HCT116 (cell line): ENCODE measurements around the gene PPM1E. TPM values are rescaled to one million over a fixed set of nuclear protein-coding genes. Genes with fewer than 3 reads are reported as not detected.
A peak's percentile ranks its signal among the peaks of the same experiment; 100 is the strongest.

Experiments
- ATAC-seq: fragments of 200-7000 bp; cut with Tn5 transposase; 2 replicates; pipeline ENCODE4 v1.9.1; 2020; ENCODE audit warnings: mild to moderate bottlenecking, moderate library complexity
- BruUV-seq: library from RNA; stranded (reverse); fragments of 400-500 nt; replicated peaks from 2 replicates; lab custom pipeline; 2021; lab: Mats Ljungman, UMichigan
- CTCF ChIA-PET: fragments of 300-600 bp; sonication (Branson Sonifier 250); formaldehyde crosslinking; loops from one replicate; lab custom pipeline; 2021; ENCODE audit warnings: antibody characterized with exemption; lab: Charles Lee
- POLR2A ChIA-PET: fragments of 300-600, 350-600 bp; sonication (Branson Sonifier 250); formaldehyde crosslinking; loops from one replicate; lab custom pipeline; 2021; ENCODE audit warnings: antibody characterized with exemption; lab: Charles Lee
- RAD21 ChIA-PET, 2 experiments: fragments of 300-600 bp; sonication (Branson Sonifier 250); formaldehyde crosslinking; loops; one replicate each; lab custom pipeline; 2023; ENCODE audit warnings: low total read pairs in 2 of 2; ENCODE audit not compliant: uncharacterized antibody in 2 of 2, unreplicated experiment in 2 of 2, low non-redundant PET in 1 of 2; lab: Charles Lee
- DNase-seq: peaks from one replicate; pipeline ENCODE4 v3.0.0-alpha.2; 2010; ENCODE audit warnings: low read depth, low spot score
- H2AFZ ChIP-seq: fragments of 200-600 bp; shearing (Covaris generic), sonication (generic); 2 replicates; pipeline ENCODE4 v1.6.1; 2017; ENCODE audit warnings: low read depth, mixed run types, mixed read lengths, antibody characterized with exemption, low read length; ENCODE audit not compliant: poor library complexity, severe bottlenecking
- H3K27ac ChIP-seq: 2 replicates; pipeline ENCODE4 v1.5.1; 2012; ENCODE audit warnings: low read depth, low read length
- H3K27me3 ChIP-seq: fragments of 200-600 bp; sonication (generic); 2 replicates; pipeline ENCODE4 v1.6.1; 2016; ENCODE audit warnings: mixed run types, low read length, mixed read lengths; ENCODE audit not compliant: insufficient read depth
- H3K36me3 ChIP-seq, 2 experiments: fragments of 200-500 bp in 1 of 2; fragments of 200-600 bp in 1 of 2; sonication (Bioruptor generic) in 1 of 2; sonication (generic) in 1 of 2; 2 replicates each; pipeline versions ENCODE4 v1.5.1 to v1.6.1; 2014 to 2016; ENCODE audit warnings: low read length in 2 of 2, inconsistent platforms in 1 of 2, mixed read lengths in 1 of 2, mixed run types in 1 of 2; ENCODE audit not compliant: insufficient read depth in 2 of 2, control insufficient read depth in 1 of 2
- H3K4me1 ChIP-seq, 2 experiments: fragments of 200-600 bp in 1 of 2; sonication (generic) in 1 of 2; 2 replicates each; pipeline versions ENCODE4 v1.5.1 to v1.6.1; 2012 to 2017; ENCODE audit warnings: low read length in 2 of 2, inconsistent platforms in 1 of 2, mild to moderate bottlenecking in 1 of 2, mixed read lengths in 1 of 2, mixed run types in 1 of 2, moderate library complexity in 1 of 2; ENCODE audit not compliant: insufficient read depth in 2 of 2, control insufficient read depth in 1 of 2
- H3K4me2 ChIP-seq: fragments of 200-600 bp; sonication (generic); 2 replicates; pipeline ENCODE4 v1.6.1; 2017; ENCODE audit warnings: mixed run types, low read length, mixed read lengths
- H3K4me3 ChIP-seq, 2 experiments: fragments of 200-600 bp in 1 of 2; sonication (generic) in 1 of 2; replicated peaks in 1 of 2; 2 replicates each; pipeline ENCODE4 v1.5.1; 2011 to 2016; ENCODE audit warnings: low read length in 2 of 2, control low read depth in 1 of 2, low read depth in 1 of 2, mild to moderate bottlenecking in 1 of 2, mixed read lengths in 1 of 2, mixed run types in 1 of 2
- H3K79me2 ChIP-seq: fragments of 200-600 bp; sonication (generic); 2 replicates; pipeline ENCODE4 v1.6.1; 2017; ENCODE audit warnings: mild to moderate bottlenecking, mixed run types, low read length, moderate library complexity, mixed read lengths; ENCODE audit not compliant: insufficient read depth
- H3K9ac ChIP-seq: fragments of 200-600 bp; sonication (generic); 2 replicates; pipeline ENCODE4 v1.6.1; 2016; ENCODE audit warnings: low read length, mixed read lengths
- H3K9me2 ChIP-seq: fragments of 200-600 bp; sonication (generic), shearing (Covaris generic); 2 replicates; pipeline ENCODE4 v1.6.1; 2017; ENCODE audit warnings: mixed run types, mild to moderate bottlenecking, moderate library complexity; ENCODE audit not compliant: insufficient read depth
- H3K9me3 ChIP-seq, 2 experiments: fragments of 200-500 bp in 1 of 2; fragments of 200-600 bp in 1 of 2; sonication (Bioruptor generic) in 1 of 2; sonication (generic) in 1 of 2; 2 replicates each; pipeline ENCODE4 v1.6.1; 2014 to 2017; ENCODE audit warnings: low read length in 2 of 2, mixed read lengths in 2 of 2, inconsistent platforms in 1 of 2, low read depth in 1 of 2, mild to moderate bottlenecking in 1 of 2, mixed run types in 1 of 2, moderate library complexity in 1 of 2; ENCODE audit not compliant: control insufficient read depth in 1 of 2, insufficient read depth in 1 of 2
- H4K20me1 ChIP-seq: fragments of 200-600 bp; sonication (generic), shearing (Covaris generic); 2 replicates; pipeline ENCODE4 v1.6.1; 2017; ENCODE audit warnings: mixed run types, mild to moderate bottlenecking, moderate library complexity; ENCODE audit not compliant: insufficient read depth
- CEBPB ChIP-seq: IDR thresholded peaks from 2 replicates; pipeline ENCODE4 v1.6.1; 2012; ENCODE audit warnings: low read depth
- EGR1 ChIP-seq: IDR thresholded peaks from 2 replicates; pipeline ENCODE4 v1.6.1; 2012; ENCODE audit warnings: low read depth
- ELF1 ChIP-seq: IDR thresholded peaks from 2 replicates; pipeline ENCODE4 v1.6.1; 2012; ENCODE audit warnings: low read depth, borderline replicate concordance
- EZH2 ChIP-seq: fragments of 200-600 bp; sonication (generic); IDR thresholded peaks from 2 replicates; pipeline ENCODE4 v1.6.1; 2017; ENCODE audit warnings: antibody characterized with exemption, mixed run types
- FOSL1 ChIP-seq: IDR thresholded peaks from 2 replicates; pipeline ENCODE4 v1.6.1; 2012; ENCODE audit warnings: low read depth
- JUND ChIP-seq: IDR thresholded peaks from 2 replicates; pipeline ENCODE4 v1.6.1; 2012
- RAD21 ChIP-seq: IDR thresholded peaks from 2 replicates; pipeline ENCODE4 v1.6.1; 2012; ENCODE audit warnings: low read depth, mild to moderate bottlenecking
- SIN3A ChIP-seq: IDR thresholded peaks from 2 replicates; pipeline ENCODE4 v1.6.1; 2012; ENCODE audit warnings: low read depth
- SP1 ChIP-seq: IDR thresholded peaks from 2 replicates; pipeline ENCODE4 v1.6.1; 2012; ENCODE audit warnings: low read depth
- TCF7L2 ChIP-seq: IDR thresholded peaks from 2 replicates; pipeline ENCODE4 v1.7.0; 2011; ENCODE audit warnings: borderline replicate concordance, inconsistent platforms; ENCODE audit not compliant: insufficient read depth, insufficient read length; ENCODE audit errors: extremely low read depth
- YY1 ChIP-seq: IDR thresholded peaks from 2 replicates; pipeline ENCODE4 v1.6.1; 2011; ENCODE audit warnings: low read length, low read depth, moderate library complexity, mild to moderate bottlenecking; ENCODE audit not compliant: insufficient replicate concordance; ENCODE audit errors: extremely low read depth
- ZFX ChIP-seq: fragments of 450-650 bp; IDR thresholded peaks from 2 replicates; pipeline ENCODE4 v1.6.1; 2017
- ZNF274 ChIP-seq: fragments of 200-500 bp; sonication (Bioruptor generic); IDR thresholded peaks from 2 replicates; pipeline ENCODE4 v1.6.1; 2014; ENCODE audit warnings: mild to moderate bottlenecking, low read depth, low read length, inconsistent platforms
- intact Hi-C: fragments of 100-400 bp; cut with micrococcal nuclease; formaldehyde crosslinking; loops from 2 replicates; pipeline ENCODE4 v1.10.0; 2022
- total RNA-seq: library from RNA; stranded (reverse); gene quantifications from one replicate; pipeline ENCODE4 v1.2.1, GENCODE V29; 2021; ENCODE audit not compliant: unreplicated experiment
- TF ChIP-seq, protein P1 (sequence below), 3 experiments: fragments of 200-600 bp in 1 of 3; sonication (generic) in 1 of 3; IDR thresholded peaks in 2 of 3; conservative IDR thresholded peaks in 1 of 3; 2 replicates each; pipeline ENCODE4 v1.5.1; 2012 to 2017; ENCODE audit warnings: low read depth in 2 of 3, low read length in 2 of 3, antibody characterized with exemption in 1 of 3, borderline replicate concordance in 1 of 3, control low read depth in 1 of 3, mild to moderate bottlenecking in 1 of 3, mixed read lengths in 1 of 3, mixed run types in 1 of 3, moderate library complexity in 1 of 3; ENCODE audit not compliant: insufficient read depth in 1 of 3
- TF ChIP-seq, protein P2 (sequence below): IDR thresholded peaks from 2 replicates; pipeline ENCODE4 v1.6.1; 2012

The PPM1E gene
- total RNA-seq, 1 experiment from 2014 or later: 0.02 TPM

DNA sequence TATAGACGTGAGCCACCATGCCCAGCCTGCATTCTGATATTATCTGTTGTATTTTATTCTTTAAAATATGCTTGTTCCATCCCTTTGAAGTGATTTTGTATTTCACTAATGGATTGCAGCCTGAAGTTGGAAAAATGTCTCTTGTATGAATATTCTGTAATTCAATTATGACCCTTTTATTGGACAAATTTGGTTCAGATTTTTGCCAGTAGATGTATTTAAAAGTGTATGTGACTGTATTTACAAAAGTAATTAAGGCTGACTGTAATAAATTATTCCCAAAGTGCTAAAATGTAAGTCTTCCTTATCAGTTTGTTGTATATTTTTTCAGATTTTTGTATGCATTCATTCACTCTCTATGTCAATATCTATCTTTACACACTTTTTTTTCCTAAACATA lies 23.8 kb downstream of the PPM1E start (continued):
- TF ChIP-seq CEBPB: no peak

DNA sequence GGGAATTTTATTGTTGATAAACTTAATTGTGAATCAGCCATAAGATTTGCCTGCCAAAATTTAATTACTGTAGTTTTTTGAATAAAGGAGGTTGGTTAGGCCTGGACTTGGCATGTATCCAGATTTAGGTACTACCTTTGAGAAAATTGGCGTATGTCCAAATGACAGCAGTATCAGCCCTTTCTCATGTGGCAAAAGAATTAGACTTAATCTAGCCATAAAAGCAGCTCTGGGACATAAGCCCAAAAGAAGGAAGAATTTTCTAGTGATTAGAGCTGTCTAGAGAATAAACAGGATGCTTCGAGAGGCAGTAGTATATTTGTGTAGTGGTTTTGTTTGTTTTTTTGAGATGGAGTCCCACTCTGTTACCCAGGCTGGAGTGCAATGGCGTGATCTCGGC lies 27.7 kb downstream of the PPM1E start:
- no peaks in the 10 kb centered on the region; the same call in 1 of the 2 replicates for H3K9me2 ChIP-seq
- ChIA-PET CTCF (no interaction called here), RAD21 (no interaction called here), POLR2A (no interaction called here)
- H3K27ac ChIP-seq: no peak overlapping the region
- peaks cover 17 to 20% of the 10 kb centered on the region in 2 experiments for H3K4me1 ChIP-seq
- intact Hi-C loops: no loop called here
- no peaks in the 10 kb centered on the region for H3K27me3 ChIP-seq
- TF ChIP-seq CEBPB: no peak
- no peak overlapping the region for H3K9ac ChIP-seq
- H3K9me3 ChIP-seq: no peaks in the 10 kb centered on the region; a peak in 1 of 4 replicates
- no TSS peak for BruUV-seq
- no peak overlapping the region for H3K4me3 ChIP-seq
- no peak for DNase-seq
- H3K4me2 ChIP-seq: no peak overlapping the region
- no peaks in the 10 kb centered on the region for H3K79me2 ChIP-seq
- H2AFZ ChIP-seq: peak overlapping the region; percentile 18
- no peaks in the 10 kb centered on the region for H3K36me3 ChIP-seq
- H4K20me1 ChIP-seq: no peaks in the 10 kb centered on the region
- no peak for ATAC-seq

DNA sequence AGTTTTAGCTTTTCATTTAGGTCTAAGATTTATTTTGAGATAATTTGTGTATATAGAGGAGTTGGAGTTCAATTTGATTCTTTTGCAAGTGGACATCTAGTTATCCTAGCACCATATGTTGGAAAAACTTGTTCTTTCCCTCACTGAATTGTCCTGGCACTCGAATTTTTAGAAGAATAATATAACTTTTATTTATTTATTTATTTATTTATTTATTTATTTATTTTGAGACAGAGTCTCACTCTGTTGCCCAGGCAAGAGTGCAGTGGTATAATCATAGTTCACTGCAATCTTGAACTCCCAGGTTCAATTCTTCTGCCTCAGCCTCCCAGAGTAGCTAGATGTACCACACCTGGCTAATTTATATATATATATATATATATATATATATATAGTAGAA lies 29.4 kb downstream of the PPM1E start:
- intact Hi-C loops: no loop called here
- POLR2A ChIA-PET: interaction anchor here (1.6 kb wide), 1 partner anchor 12 kb away, joined by 5 read pairs; no protein-coding TSS in a partner anchor
- no peaks in the 10 kb centered on the region; a peak in 1 of 4 replicates for H3K9me3 ChIP-seq
- TF ChIP-seq, protein P1, sequence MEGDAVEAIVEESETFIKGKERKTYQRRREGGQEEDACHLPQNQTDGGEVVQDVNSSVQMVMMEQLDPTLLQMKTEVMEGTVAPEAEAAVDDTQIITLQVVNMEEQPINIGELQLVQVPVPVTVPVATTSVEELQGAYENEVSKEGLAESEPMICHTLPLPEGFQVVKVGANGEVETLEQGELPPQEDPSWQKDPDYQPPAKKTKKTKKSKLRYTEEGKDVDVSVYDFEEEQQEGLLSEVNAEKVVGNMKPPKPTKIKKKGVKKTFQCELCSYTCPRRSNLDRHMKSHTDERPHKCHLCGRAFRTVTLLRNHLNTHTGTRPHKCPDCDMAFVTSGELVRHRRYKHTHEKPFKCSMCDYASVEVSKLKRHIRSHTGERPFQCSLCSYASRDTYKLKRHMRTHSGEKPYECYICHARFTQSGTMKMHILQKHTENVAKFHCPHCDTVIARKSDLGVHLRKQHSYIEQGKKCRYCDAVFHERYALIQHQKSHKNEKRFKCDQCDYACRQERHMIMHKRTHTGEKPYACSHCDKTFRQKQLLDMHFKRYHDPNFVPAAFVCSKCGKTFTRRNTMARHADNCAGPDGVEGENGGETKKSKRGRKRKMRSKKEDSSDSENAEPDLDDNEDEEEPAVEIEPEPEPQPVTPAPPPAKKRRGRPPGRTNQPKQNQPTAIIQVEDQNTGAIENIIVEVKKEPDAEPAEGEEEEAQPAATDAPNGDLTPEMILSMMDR (IDR thresholded peaks at IDR 0.05 in 2 of 3, conservative IDR thresholded peaks at IDR 0.05 in 1 of 3; ENCODE audit: borderline replicate concordance in 1 of 3, insufficient read depth in 1 of 3, low read depth in 2 of 3, low read length in 2 of 3): no peak
- TF ChIP-seq SIN3A: no peak
- TF ChIP-seq ELF1: no peak
- no peak for TF ChIP-seq CEBPB
- TF ChIP-seq, protein P2, sequence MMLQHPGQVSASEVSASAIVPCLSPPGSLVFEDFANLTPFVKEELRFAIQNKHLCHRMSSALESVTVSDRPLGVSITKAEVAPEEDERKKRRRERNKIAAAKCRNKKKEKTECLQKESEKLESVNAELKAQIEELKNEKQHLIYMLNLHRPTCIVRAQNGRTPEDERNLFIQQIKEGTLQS: no peak
- no peak for TF ChIP-seq TCF7L2
- no peak for TF ChIP-seq FOSL1
- TF ChIP-seq YY1: no peak
- no peak for TF ChIP-seq SP1
- no peak for TF ChIP-seq ZNF274
- TF ChIP-seq EGR1: no peak
- no peak for TF ChIP-seq ZFX
- TF ChIP-seq RAD21: no peak
- no peak for TF ChIP-seq JUND
- TF ChIP-seq EZH2: no peak

More for the DNA sequence above, 29.4 kb downstream of the PPM1E start:
- ATAC-seq: no peak
- Histone ChIP-seq H3K4me2 (no peak overlapping the region), H3K4me1 (peaks cover 17 to 20% of the 10 kb centered on the region in 2 experiments), H3K27me3 (no peaks in the 10 kb centered on the region), H4K20me1 (no peaks in the 10 kb centered on the region), H3K9me2 (no peaks in the 10 kb centered on the region; the same call in 1 of the 2 replicates), H3K36me3 (no peaks in the 10 kb centered on the region), H3K27ac (no peak overlapping the region), H3K4me3 (no peak overlapping the region), H3K79me2 (no peaks in the 10 kb centered on the region), H2AFZ (peak overlapping the region; percentile 64), H3K9ac (no peak overlapping the region)
- no peak for DNase-seq
- CTCF ChIA-PET: no interaction called here
- no TSS peak for BruUV-seq
- RAD21 ChIA-PET: no interaction called here
